GM19324 (cell line): ENCODE data around the gene GUCY2C.

ENCODE experiments used
- ATAC-seq: cut with Tn5 transposase; IDR thresholded peaks from one replicate; pipeline ENCODE4 v1.9.1; 2021; ENCODE audit warnings: mild to moderate bottlenecking, moderate library complexity; ENCODE audit not compliant: unreplicated experiment, low FRiP score

GUCY2C gene

GRCh38 chr12:14629832-14630710, 66.3 kb downstream of the GUCY2C start:
- ATAC-seq: peak; percentile 90

GRCh38 chr12:14628771-14629170, 67.6 kb downstream of the GUCY2C start:
- no peak for ATAC-seq

GRCh38 chr12:14621826-14622225, 74.6 kb downstream of the GUCY2C start:
- no peak for ATAC-seq

- peak; percentile 81 for ATAC-seq
Measured at GRCh38 chr12:14619741-14620501, 76.5 kb downstream of the GUCY2C start.

GRCh38 chr12:14618983-14619382, 77.4 kb downstream of the GUCY2C start:
- ATAC-seq: no peak

- ATAC-seq: no peak
Measured at GRCh38 chr12:14614704-14615121, 81.7 kb downstream of the GUCY2C start.

- ATAC-seq: peak; percentile 97
Measured at GRCh38 chr12:14613718-14614117, 82.7 kb downstream of the GUCY2C start.

GRCh38 chr12:14612898-14613445, 83.4 kb downstream of the GUCY2C start:
- no peak for ATAC-seq

- no peak for ATAC-seq
Measured at GRCh38 chr12:14612250-14612649, 84.1 kb downstream of the GUCY2C start.

GRCh38 chr12:14611640-14612203, 84.7 kb downstream of the GUCY2C start:
- ATAC-seq: no peak

GRCh38 chr12:14607568-14607967, 88.8 kb downstream of the GUCY2C start:
- no peak for ATAC-seq

GRCh38 chr12:14605401-14605989, 90.9 kb downstream of the GUCY2C start:
- no peak for ATAC-seq

- no peak for ATAC-seq
Measured at GRCh38 chr12:14601692-14602478, 94.5 kb downstream of the GUCY2C start.

GRCh38 chr12:14597480-14597879, 98.9 kb downstream of the GUCY2C start:
- no peak for ATAC-seq

- no peak for ATAC-seq
Measured at GRCh38 chr12:14591719-14592118, 104.7 kb downstream of the GUCY2C start.

- no peak for ATAC-seq
Measured at GRCh38 chr12:14589169-14590004, 107.0 kb downstream of the GUCY2C start.

- ATAC-seq: no peak
Measured at GRCh38 chr12:14588571-14588970, 107.8 kb downstream of the GUCY2C start.

- ATAC-seq: no peak
Measured at GRCh38 chr12:14578646-14579045, 117.8 kb downstream of the GUCY2C start.

- ATAC-seq: no peak
Measured at GRCh38 chr12:14577344-14577743, 119.1 kb downstream of the GUCY2C start.
